ENCODE results near the gene GTF3C5.

- TF ChIP-seq, protein P1, sequence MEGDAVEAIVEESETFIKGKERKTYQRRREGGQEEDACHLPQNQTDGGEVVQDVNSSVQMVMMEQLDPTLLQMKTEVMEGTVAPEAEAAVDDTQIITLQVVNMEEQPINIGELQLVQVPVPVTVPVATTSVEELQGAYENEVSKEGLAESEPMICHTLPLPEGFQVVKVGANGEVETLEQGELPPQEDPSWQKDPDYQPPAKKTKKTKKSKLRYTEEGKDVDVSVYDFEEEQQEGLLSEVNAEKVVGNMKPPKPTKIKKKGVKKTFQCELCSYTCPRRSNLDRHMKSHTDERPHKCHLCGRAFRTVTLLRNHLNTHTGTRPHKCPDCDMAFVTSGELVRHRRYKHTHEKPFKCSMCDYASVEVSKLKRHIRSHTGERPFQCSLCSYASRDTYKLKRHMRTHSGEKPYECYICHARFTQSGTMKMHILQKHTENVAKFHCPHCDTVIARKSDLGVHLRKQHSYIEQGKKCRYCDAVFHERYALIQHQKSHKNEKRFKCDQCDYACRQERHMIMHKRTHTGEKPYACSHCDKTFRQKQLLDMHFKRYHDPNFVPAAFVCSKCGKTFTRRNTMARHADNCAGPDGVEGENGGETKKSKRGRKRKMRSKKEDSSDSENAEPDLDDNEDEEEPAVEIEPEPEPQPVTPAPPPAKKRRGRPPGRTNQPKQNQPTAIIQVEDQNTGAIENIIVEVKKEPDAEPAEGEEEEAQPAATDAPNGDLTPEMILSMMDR (conservative IDR thresholded peaks at IDR 0.05 in 1 of 2, IDR thresholded peaks at IDR 0.05 in 1 of 2; ENCODE audit: extremely low read depth in 1 of 2, insufficient read depth in 1 of 2, low read depth in 1 of 2, low read length in 2 of 2), result no peak
- TF ChIP-seq EZH2 (IDR thresholded peaks at IDR 0.05; ENCODE audit: borderline replicate concordance, low read length), result no peak
Observed at GRCh38 chr9:132994410-132995120, 36.2 kb upstream of the GTF3C5 start.

Measured in mammary epithelial cell (primary cell).